ENCODE measurements around the gene ELFN1.
"Not testable (repeated sequence)": the region's sequence is repeated elsewhere in the genome, so short reads cannot be mapped to it uniquely, and the experiment has no call there.

ELFN1 gene

GRCh38 chr7:1762238-1762945, 92.3 kb downstream of the ELFN1 start:
- no peak for DNase-seq

- DNase-seq = no peak
Measured at GRCh38 chr7:1763033-1763432, 93.0 kb downstream of the ELFN1 start.

- not testable (repeated sequence) for DNase-seq
Measured at GRCh38 chr7:1763911-1764310, 93.8 kb downstream of the ELFN1 start.

GRCh38 chr7:1765336-1765735, 95.3 kb downstream of the ELFN1 start:
- DNase-seq = no peak

- DNase-seq = no peak
Measured at GRCh38 chr7:1767524-1767923, 97.4 kb downstream of the ELFN1 start.

- no peak for DNase-seq
Measured at GRCh38 chr7:1768832-1769231, 98.8 kb downstream of the ELFN1 start.

GRCh38 chr7:1769286-1770200, 99.5 kb downstream of the ELFN1 start:
- no peak for DNase-seq

GRCh38 chr7:1770331-1770730, 100.3 kb downstream of the ELFN1 start:
- no peak for DNase-seq

- DNase-seq = no peak
Measured at GRCh38 chr7:1775389-1775788, 105.3 kb downstream of the ELFN1 start.

- DNase-seq = no peak
Measured at GRCh38 chr7:1777122-1777521, 107.0 kb downstream of the ELFN1 start.

GRCh38 chr7:1779445-1779844, 109.4 kb downstream of the ELFN1 start:
- no peak for DNase-seq

GRCh38 chr7:1781369-1781768, 111.3 kb downstream of the ELFN1 start:
- DNase-seq = no peak

- no peak for DNase-seq
Measured at GRCh38 chr7:1785839-1786238, 115.8 kb downstream of the ELFN1 start.

- no peak for DNase-seq
Measured at GRCh38 chr7:1787241-1787640, 117.2 kb downstream of the ELFN1 start.

GRCh38 chr7:1787681-1788235, 117.7 kb downstream of the ELFN1 start:
- no peak for DNase-seq

- no peak for DNase-seq
Measured at GRCh38 chr7:1794888-1795542, 124.9 kb downstream of the ELFN1 start.
